Naive thymus-derived CD8-positive, alpha-beta T cell (primary cell): ENCODE results near the gene CCL28. TPM values are rescaled to one million over a fixed set of nuclear protein-coding genes. Genes with fewer than 3 reads are reported as not detected.
A peak's percentile ranks its signal among the peaks of the same experiment; 100 is the strongest.
"Not testable (repeated sequence)": the region's sequence is repeated elsewhere in the genome, so short reads cannot be mapped to it uniquely, and the experiment has no call there.

ENCODE experiments used
- ATAC-seq, 2 donors: fragments of 150-1000 bp; cut with Tn5 transposase in 1 of 2; sonication (Bioruptor Pico), chemical (Tn5 transposase) in 1 of 2; 1 replicate in 1 of 2; 2 replicates in 1 of 2; pipeline ENCODE4 v1.10.0; 2021; ENCODE audit warnings: mild to moderate bottlenecking in 2 of 2, moderate library complexity in 2 of 2
- POLR2A ChIA-PET: fragments of 350-600 bp; sonication (Branson Sonifier 250); formaldehyde crosslinking; loops from one replicate; lab custom pipeline; 2021; ENCODE audit warnings: antibody characterized with exemption; lab: Charles Lee
- DNase-seq, 10 donors: peaks; one replicate each; pipeline versions ENCODE4 v3.0.0 to v3.0.0-alpha.2; 2020 to 2022
- H3K27ac Mint-ChIP-seq, 10 donors: one replicate each; pipeline ENCODE4 v1.8.0; 2020 to 2022; ENCODE audit warnings: mild to moderate bottlenecking in 10 of 10, mixed read lengths in 10 of 10, moderate library complexity in 4 of 10, inconsistent platforms in 1 of 10
- H3K27me3 Mint-ChIP-seq, 5 donors: one replicate each; pipeline ENCODE4 v1.8.0; 2021 to 2022; ENCODE audit warnings: mixed read lengths in 5 of 5
- H3K36me3 Mint-ChIP-seq, 3 donors: one replicate each; pipeline ENCODE4 v1.8.0; 2020 to 2022; ENCODE audit warnings: mixed read lengths in 3 of 3, mild to moderate bottlenecking in 2 of 3, inconsistent platforms in 1 of 3
- H3K4me1 Mint-ChIP-seq, 4 donors: one replicate each; pipeline ENCODE4 v1.8.0; 2021 to 2022; ENCODE audit warnings: mixed read lengths in 4 of 4
- H3K4me3 Mint-ChIP-seq, 10 donors: one replicate each; pipeline ENCODE4 v1.8.0; 2020 to 2022; ENCODE audit warnings: mild to moderate bottlenecking in 10 of 10, mixed read lengths in 10 of 10, moderate library complexity in 6 of 10, inconsistent platforms in 1 of 10
- H3K9me3 Mint-ChIP-seq, 9 donors: one replicate each; pipeline ENCODE4 v1.8.0; 2020 to 2022; ENCODE audit warnings: mixed read lengths in 9 of 9, mild to moderate bottlenecking in 3 of 9, inconsistent platforms in 1 of 9, moderate library complexity in 1 of 9
- polyA plus RNA-seq, 3 donors: library from polyadenylated mRNA; unstranded; fragments of 300-500 nt; fragmentation: Illumina TruSeq; gene quantifications; one replicate each; pipeline ENCODE4 v1.2.3, GENCODE V29; 2021
- total RNA-seq, 8 experiments: library from RNA in 2 of 8; stranded (reverse) in 2 of 8; gene quantifications; one replicate each; pipeline ENCODE4 v1.2.3 and lab custom pipeline; 2021 to 2026

The CCL28 gene, protein sequence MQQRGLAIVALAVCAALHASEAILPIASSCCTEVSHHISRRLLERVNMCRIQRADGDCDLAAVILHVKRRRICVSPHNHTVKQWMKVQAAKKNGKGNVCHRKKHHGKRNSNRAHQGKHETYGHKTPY
- total RNA-seq (10 to 100 TPM; 24.8 to 25.7 TPM), polyA plus RNA-seq (10 to 100 TPM; 10.5 to 15.6 (median 11.4) TPM), total RNA-seq (lab: John Stamatoyannopoulos, UW) (9.4 to 21.2 (median 18.1) reads per million in 6 experiments)

DNA sequence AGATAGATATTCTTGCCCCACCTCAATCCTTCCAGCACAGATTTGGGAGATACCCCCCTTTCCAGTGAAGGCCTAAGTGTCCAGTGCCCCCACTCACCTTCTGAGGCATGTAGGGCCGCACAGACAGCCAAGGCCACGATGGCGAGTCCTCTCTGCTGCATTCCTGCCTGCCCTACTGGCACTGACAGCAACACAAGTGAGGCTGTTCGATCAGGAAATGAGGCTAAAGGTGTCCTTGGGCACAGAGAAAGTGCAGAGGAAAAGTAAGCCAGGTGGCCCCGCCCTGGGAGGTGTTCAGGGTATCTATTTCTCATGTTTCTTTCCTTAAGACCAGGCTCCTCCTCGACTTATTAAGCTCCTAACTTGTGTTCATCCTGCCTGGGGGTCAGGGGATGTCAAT lies at the start of gene CCL28:
Gene CCL28 (minus strand): TSS at position 236 of the 400 bp plus-strand sequence. CDS start 75 bp downstream, at position 161.
- Mint-ChIP-seq H3K4me3 (no peak within 1 kb of the TSS), H3K4me1 (no peaks in the 10 kb centered on the region), H3K9me3 (peaks cover 0 to 14% (median 5%) of the 10 kb centered on the region in 9 donors), H3K27ac (no peak within 1 kb of the TSS), H3K36me3 (no peaks in the 10 kb centered on the region), H3K27me3 (peaks cover 0 to 5% (median 0%) of the 10 kb centered on the region in 5 donors)
- ATAC-seq: no peak
- POLR2A ChIA-PET: no interaction called here
- DNase-seq: no peak

DNA sequence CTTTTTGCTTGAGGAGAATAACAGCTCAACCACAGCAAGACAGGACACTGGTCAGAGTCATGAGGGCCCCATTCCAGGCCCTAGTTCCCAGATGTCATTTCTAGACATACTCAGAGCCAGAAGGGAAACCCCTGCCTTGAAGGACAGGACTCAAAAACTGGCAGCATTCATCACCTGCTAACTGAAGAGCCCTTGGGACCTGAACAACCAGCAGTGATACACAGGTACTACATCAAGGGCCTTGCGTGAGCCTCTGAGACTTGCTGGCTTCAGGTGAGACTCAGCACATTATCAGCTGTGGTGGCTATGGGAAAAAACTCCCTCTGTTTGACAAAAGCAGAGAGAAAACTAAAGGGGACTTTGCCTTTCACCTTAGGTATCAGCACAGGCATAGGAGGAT lies 48.9 kb upstream of the CCL28 start:
- Mint-ChIP-seq H3K4me3 (no peak overlapping the region), H3K9me3 (peaks cover 2 to 25% (median 10%) of the 10 kb centered on the region in 9 donors), H3K27me3 (no peaks in the 10 kb centered on the region), H3K4me1 (peaks cover 4 to 23% (median 7%) of the 10 kb centered on the region in 4 donors), H3K27ac (peak overlapping the region in 2 of 10 donors; percentile 29 to 59), H3K36me3 (peaks cover 35 to 54% (median 44%) of the 10 kb centered on the region in 3 donors)
- DNase-seq: no peak
- POLR2A ChIA-PET: no interaction called here
- no peak for ATAC-seq

DNA sequence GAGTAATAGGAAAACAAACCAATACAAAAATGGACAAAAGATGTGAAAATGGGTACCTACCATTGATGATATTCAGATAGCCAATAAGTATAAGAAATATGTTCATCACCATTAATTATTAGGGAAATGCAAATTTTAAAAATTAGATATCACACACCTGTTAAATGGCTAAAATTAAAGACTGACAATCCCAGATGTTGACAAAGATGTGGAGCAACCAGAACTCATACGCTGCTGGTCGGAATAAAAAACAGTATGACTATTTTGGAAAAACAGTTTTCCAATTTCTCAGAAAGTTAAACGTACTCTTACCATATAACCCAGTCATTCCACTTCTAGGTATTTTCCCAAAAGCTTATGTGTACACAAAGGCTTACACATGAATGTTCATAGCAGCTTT lies 44.4 kb upstream of the CCL28 start:
- POLR2A ChIA-PET: no interaction called here
- ATAC-seq: no peak
- Mint-ChIP-seq H3K4me1 (peaks cover 0 to 12% (median 2%) of the 10 kb centered on the region in 4 donors), H3K4me3 (no peak overlapping the region), H3K27me3 (no peaks in the 10 kb centered on the region), H3K36me3 (peaks cover 29 to 62% (median 57%) of the 10 kb centered on the region in 3 donors), H3K27ac (no peak overlapping the region), H3K9me3 (peaks cover 0 to 17% (median 9%) of the 10 kb centered on the region in 9 donors)
- DNase-seq: no peak

DNA sequence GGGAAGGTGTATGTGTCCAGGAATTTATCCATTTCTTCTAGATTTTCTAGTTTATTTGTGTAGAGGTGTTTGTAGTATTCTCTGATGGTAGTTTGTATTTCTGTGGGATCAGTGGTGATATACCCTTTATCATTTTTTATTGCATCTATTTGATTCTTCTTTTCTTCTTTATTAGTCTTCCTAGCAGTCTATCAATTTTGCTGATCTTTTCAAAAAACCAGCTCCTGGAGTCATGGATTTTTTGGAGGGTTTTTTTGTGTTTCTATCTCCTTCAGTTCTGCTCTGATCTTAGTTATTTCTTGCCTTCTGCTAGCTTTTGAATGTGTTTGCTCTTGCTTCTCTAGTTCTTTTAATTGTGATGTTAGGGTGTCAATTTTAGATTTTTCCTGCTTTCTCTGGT lies 29.4 kb upstream of the CCL28 start:
- H3K27ac Mint-ChIP-seq, ATAC-seq, H3K4me1 Mint-ChIP-seq, DNase-seq, H3K27me3 Mint-ChIP-seq, H3K4me3 Mint-ChIP-seq, POLR2A ChIA-PET: not testable (repeated sequence)
- H3K36me3 Mint-ChIP-seq: peaks cover 27 to 46% (median 31%) of the 10 kb centered on the region in 3 donors
- H3K9me3 Mint-ChIP-seq: peaks cover 12 to 76% (median 54%) of the 10 kb centered on the region in 9 donors

DNA sequence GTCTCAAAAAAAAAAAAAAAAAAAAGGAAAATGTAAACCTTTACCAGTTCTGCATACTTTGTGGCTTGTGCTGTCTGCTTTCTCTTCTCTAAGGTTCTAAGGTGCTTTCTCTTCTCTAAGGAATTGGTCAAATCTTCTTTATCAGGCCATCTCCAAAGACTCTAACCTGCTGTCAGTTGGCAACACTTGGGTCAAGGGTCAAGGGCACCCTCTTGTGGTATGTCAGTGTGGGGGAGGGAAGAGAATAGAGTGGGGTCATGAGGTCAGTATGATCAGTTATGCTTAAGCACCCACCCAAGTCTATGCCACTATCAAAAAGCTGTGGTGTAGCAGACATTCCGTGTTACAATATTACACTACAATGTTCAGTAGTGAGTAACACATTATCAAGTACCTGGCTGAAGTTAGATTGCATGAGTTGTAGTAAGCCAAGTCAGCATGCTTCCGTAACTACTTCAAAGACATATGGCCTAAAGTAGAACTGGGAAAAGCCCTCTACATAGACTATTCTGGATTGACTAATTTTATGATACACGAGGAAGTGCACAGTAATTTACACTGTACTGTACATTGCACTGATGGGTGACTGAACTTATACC lies 25.0 kb upstream of the CCL28 start:
- no peak for ATAC-seq

DNA sequence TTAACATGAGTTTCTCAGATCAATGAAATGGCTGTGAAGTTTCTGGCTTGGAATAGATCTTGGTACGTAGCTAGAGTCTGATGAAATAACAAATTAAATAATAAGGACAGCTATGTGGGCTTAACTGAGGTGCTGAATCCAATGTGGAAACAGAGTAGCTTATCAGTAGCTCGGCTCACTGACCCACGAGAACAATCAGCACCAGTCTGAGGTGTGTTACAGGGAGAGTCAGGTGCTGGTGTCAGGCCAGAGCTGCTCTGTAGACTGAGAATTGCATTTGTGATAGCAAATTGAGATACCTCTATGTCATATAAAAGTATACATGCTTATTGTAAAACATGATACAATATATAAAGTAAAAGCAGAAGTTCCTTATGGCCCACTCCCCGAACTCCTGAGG lies 21.2 kb upstream of the CCL28 start:
- ATAC-seq: no peak
- POLR2A ChIA-PET: no interaction called here
- peaks cover 7 to 18% (median 14%) of the 10 kb centered on the region in 9 donors for H3K9me3 Mint-ChIP-seq
- H3K4me1 Mint-ChIP-seq: no peaks in the 10 kb centered on the region
- no peak for DNase-seq
- H3K27ac Mint-ChIP-seq: no peak overlapping the region
- peaks cover 0 to 14% (median 8%) of the 10 kb centered on the region in 3 donors for H3K36me3 Mint-ChIP-seq
- H3K4me3 Mint-ChIP-seq: no peak overlapping the region
- H3K27me3 Mint-ChIP-seq: no peaks in the 10 kb centered on the region

More for the DNA sequence above, 25.0 kb upstream of the CCL28 start:
- Mint-ChIP-seq H3K4me3 (no peak overlapping the region), H3K27me3 (no peaks in the 10 kb centered on the region), H3K27ac (peak overlapping the region in 1 of 10 donors; percentile 33), H3K9me3 (peaks cover 10 to 48% (median 33%) of the 10 kb centered on the region in 9 donors), H3K36me3 (peaks cover 0 to 14% (median 13%) of the 10 kb centered on the region in 3 donors), H3K4me1 (peaks cover 0 to 3% (median 0%) of the 10 kb centered on the region in 4 donors)
- POLR2A ChIA-PET: no interaction called here
- DNase-seq: no peak

DNA sequence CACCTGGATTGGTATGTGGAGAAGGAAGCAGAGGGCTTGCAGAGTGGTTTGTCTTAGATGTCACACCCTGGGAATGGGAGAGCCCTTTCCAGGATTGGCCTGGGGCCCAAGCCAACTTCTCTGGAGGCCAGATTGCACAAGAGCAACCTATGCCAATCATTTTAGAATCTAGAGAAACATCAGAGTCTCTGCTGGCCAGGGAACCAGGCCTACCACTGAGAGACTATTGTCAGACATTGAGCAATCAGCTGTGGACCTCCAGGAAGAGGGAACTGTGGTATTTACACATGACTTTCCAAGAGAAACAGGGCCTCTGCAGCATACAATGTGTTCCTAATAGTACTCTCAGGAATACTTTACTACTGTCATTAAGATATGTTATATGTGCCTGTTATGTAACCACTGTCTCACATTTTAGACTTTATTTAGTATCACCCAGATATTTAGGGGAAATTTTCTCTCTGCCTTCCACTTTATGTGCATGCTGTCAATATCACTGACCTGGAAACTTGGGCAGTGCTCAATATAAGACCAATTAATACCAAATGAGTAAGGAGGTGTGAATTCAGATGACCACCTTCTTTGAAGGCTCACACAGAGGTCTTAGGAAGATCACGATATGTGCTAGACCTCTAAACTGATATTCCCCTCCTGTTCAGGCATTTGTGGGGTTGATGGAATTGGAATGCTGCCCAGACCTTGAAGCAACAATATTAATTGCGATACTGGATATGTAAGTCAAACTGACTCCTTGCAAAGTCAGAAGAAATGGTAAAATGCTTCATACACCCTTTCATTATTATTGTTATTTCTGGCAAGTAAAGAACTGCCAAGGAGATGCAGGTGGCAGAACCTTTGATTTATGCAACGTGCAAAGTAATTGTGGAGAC lies 20.5 kb upstream of the CCL28 start:
- ATAC-seq (no peak), DNase-seq (no peak)
- H3K27ac Mint-ChIP-seq: peak overlapping the region in 1 of 10 donors; percentile 16
- no peak overlapping the region for H3K4me3 Mint-ChIP-seq
- no peaks in the 10 kb centered on the region for H3K4me1 Mint-ChIP-seq
- peaks cover 0 to 8% (median 7%) of the 10 kb centered on the region in 3 donors for H3K36me3 Mint-ChIP-seq
- no peaks in the 10 kb centered on the region for H3K27me3 Mint-ChIP-seq
- H3K9me3 Mint-ChIP-seq: peaks cover 7 to 11% (median 8%) of the 10 kb centered on the region in 9 donors
- POLR2A ChIA-PET: no interaction called here

DNA sequence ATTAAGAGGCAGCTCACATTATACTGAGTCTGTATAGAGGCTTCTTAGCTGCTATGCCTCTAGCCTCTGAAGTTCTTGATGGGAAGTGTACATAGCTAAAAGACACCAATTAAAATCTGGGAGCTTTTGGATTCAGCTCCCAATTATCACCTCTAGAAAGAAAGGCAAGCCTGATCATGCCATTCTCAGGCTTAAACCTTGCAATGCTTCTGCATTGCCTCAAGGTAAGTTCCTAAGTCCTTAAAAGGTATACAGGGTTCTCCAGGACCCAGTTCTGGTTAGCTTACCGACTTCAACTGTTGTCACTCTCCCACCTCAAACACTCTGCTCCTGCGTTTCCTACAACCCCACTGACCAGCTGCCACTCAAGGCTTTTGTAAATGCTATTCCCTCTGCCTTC lies 17.5 kb upstream of the CCL28 start:
- POLR2A ChIA-PET: no interaction called here
- ATAC-seq (no peak), DNase-seq (no peak)
- peak overlapping the region in 1 of 10 donors; percentile 13 for H3K27ac Mint-ChIP-seq
- no peaks in the 10 kb centered on the region for H3K36me3 Mint-ChIP-seq
- no peaks in the 10 kb centered on the region for H3K27me3 Mint-ChIP-seq
- no peaks in the 10 kb centered on the region for H3K4me1 Mint-ChIP-seq
- H3K4me3 Mint-ChIP-seq: no peak overlapping the region
- H3K9me3 Mint-ChIP-seq: no peaks in the 10 kb centered on the region

DNA sequence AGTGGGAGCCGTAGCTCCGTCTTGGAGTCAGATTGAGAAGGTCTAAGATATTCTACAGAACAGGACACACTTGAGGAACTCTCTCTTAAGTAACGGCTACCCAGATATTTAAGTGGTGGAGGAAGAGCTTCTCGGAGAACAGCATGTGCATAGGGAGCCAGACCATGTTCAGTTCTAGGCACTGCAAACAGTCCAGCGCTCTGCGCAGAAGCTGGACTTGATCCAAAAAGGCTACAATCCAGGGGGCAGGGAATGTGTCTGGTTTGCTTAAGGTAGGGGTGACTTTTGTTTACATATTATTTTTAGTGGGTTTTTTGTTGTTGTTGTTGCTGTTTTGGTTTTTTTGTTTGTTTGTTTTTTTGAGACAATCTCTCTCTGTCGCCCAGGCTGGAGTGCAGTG lies 16.8 kb upstream of the CCL28 start:
- H3K36me3 Mint-ChIP-seq: no peaks in the 10 kb centered on the region
- H3K27me3 Mint-ChIP-seq: no peaks in the 10 kb centered on the region
- H3K4me3 Mint-ChIP-seq: no peak overlapping the region
- no peaks in the 10 kb centered on the region for H3K4me1 Mint-ChIP-seq
- no peak for ATAC-seq
- no peak overlapping the region for H3K27ac Mint-ChIP-seq
- no peak for DNase-seq
- POLR2A ChIA-PET: no interaction called here
- H3K9me3 Mint-ChIP-seq: no peaks in the 10 kb centered on the region

DNA sequence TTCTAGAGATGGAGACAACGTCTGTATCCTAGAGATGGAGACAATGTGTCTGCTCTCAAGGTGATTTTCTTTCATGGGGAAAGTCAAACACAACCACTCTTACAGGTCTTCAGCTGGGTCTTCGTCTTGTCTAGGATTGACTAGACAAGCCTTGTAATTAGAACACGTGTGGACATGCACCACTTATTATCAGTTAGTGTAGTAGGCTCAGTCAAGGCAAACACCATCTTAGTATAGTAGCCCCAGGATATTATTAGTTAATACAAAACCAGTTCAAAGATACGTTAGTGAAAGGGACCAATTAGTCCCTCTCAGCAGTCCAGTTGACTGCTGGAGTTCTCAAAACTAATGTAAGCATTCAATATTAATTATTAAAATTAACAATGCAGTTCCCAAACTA lies 15.1 kb upstream of the CCL28 start:
- no peak for ATAC-seq
- Mint-ChIP-seq H3K36me3 (no peaks in the 10 kb centered on the region), H3K4me1 (no peaks in the 10 kb centered on the region), H3K4me3 (no peak overlapping the region), H3K27me3 (no peaks in the 10 kb centered on the region), H3K9me3 (no peaks in the 10 kb centered on the region), H3K27ac (no peak overlapping the region)
- POLR2A ChIA-PET: no interaction called here
- DNase-seq: no peak

DNA sequence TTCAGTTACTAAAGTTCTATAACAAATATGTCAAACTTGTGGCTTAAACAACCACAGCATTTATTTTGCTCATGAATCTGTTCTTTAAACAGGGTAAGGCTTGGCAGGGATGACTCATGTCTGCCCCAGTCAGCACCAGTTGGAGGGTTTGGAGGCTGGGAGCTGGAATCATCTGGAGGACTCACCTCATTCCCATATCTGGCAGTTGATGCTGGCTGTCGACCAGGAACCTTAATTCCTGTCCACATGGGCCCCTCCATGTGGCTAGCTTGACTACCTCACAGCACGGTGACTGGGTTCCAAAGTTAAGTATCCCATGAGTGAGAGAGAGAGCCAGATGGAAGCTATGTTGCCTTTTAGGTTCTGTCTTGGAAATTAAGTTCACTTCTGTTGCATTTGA lies 13.8 kb upstream of the CCL28 start:
- peaks cover 0 to 2% (median 1%) of the 10 kb centered on the region in 5 donors for H3K27me3 Mint-ChIP-seq
- no peaks in the 10 kb centered on the region for H3K4me1 Mint-ChIP-seq
- ATAC-seq (no peak), DNase-seq (no peak)
- POLR2A ChIA-PET: no interaction called here
- no peaks in the 10 kb centered on the region for H3K36me3 Mint-ChIP-seq
- no peaks in the 10 kb centered on the region for H3K9me3 Mint-ChIP-seq
- no peak overlapping the region for H3K27ac Mint-ChIP-seq
- no peak overlapping the region for H3K4me3 Mint-ChIP-seq

DNA sequence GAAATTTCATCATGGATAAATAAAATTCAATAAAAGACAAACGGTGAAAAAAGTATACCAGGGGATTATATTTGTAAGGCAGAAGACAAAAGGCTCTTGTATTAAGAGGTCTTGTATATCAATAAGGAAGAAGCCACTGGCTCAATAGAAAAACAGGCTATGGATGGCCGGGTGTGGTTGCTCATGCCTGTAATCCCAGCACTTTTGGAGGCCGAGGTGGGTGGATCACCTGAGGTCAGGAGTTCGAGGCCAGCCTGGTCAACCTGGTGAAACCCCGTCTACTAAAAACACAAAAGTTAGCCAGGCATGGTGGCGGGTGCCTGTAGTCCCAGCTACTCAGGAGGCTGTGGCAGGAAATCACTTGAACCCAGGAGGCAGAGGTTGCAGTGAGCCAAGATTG lies 10.9 kb upstream of the CCL28 start:
- H3K4me1 Mint-ChIP-seq, H3K27ac Mint-ChIP-seq, DNase-seq, H3K27me3 Mint-ChIP-seq, H3K4me3 Mint-ChIP-seq, H3K9me3 Mint-ChIP-seq, POLR2A ChIA-PET, ATAC-seq, H3K36me3 Mint-ChIP-seq: not testable (repeated sequence)

DNA sequence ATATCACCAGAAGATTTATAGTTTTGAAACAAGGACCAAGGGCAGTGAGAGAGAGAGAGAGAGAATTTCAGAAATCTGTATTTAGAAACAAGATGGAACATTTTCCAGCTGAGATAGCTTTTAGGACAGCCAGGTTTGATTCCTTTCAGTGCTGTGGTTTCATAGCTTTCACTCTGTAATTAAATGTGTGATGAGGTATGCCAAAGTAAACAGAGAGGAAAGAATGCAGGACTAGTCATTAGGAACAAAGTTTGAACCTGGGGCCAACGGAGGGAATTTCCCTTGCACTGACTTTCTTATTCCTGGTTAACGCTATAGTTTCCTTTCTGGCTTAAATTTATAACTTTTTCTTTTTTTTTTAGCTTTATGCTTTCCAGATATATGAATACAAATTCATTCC lies 10.0 kb upstream of the CCL28 start:
- DNase-seq (no peak), ATAC-seq (no peak)
- POLR2A ChIA-PET: no interaction called here
- Mint-ChIP-seq H3K36me3 (no peaks in the 10 kb centered on the region), H3K27ac (no peak overlapping the region), H3K4me3 (no peak overlapping the region), H3K4me1 (no peaks in the 10 kb centered on the region), H3K27me3 (peaks cover 0 to 3% (median 2%) of the 10 kb centered on the region in 5 donors), H3K9me3 (no peaks in the 10 kb centered on the region)
